ENCODE measurements around the gene MTG1.

MTG1 gene

DNA sequence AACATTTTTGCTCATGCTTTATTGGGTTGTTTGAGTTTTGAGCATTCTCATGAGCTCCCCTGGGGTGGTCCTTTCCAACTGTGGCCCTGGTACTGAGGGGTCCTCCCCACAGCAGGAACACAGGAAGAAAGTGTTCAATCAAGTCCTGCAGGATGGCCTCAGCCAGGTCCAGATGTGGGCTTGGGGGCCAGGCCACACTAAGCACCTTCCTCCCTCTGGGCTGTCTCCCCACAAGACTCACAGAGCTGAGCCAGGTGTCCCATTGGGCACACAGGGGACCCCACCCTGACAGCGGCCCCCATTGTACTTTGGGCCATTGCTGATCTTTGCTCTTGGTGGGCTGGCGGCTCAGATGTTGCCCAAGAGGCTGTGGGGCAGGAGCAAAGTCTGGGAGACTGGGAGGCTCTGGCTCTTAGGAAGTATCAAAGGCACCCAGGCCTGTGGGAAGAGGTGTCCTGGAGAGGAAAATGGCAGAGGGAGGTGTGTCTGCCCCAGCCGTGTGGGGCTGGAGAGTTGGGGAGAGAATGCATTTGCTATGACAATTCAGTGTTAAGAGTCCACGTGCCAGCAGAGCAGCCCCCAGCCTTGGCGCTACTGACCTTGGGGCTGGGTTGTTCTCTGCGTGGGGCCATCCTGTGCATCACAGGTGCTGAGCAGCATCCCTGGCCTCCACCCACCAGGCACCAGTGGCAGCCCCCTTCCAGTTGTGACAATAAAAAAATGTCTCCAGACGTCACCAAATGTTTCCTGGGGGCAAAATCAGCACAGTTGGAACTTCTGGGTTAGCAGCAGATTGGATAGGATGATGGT lies 77.5 kb downstream of the MTG1 start:
- Histone ChIP-seq H3K4me3 (ENCODE audit: low read length) (no peak overlapping the region), H3K36me3 (ENCODE audit: control insufficient read depth, insufficient read depth, low read length, severe bottlenecking) (peaks cover 5% of the 10 kb centered on the region), H3K27me3 (replicated peaks; ENCODE audit: control insufficient read depth, insufficient read depth, low read length) (no peaks in the 10 kb centered on the region), H3K9ac (ENCODE audit: low read length) (no peak overlapping the region), H3K4me1 (ENCODE audit: control insufficient read depth, insufficient read depth, low read length) (no peaks in the 10 kb centered on the region), H3K9me3 (ENCODE audit: control insufficient read depth, low read length) (no peaks in the 10 kb centered on the region)
- DNase-seq (ENCODE audit: low read depth), result no peak

All from adipocyte (in vitro differentiated cells).